ENCODE results near the gene CDK13.

GRCh38 chr7:40122940-40123254, 172.8 kb downstream of the CDK13 start:
- TF ChIP-seq POLR2AphosphoS5 (IDR thresholded peaks at IDR 0.05): no peak
- TF ChIP-seq CTCF (IDR thresholded peaks at IDR 0.05): no peak
- no peak for TF ChIP-seq POLR2A (IDR thresholded peaks at IDR 0.05)

Measured in breast epithelium (tissue), 3 donors.